Trophoblast cell (in vitro differentiated cells and primary cell): Measurements from ENCODE around the gene LIG1.
"Not testable (repeated sequence)": the region's sequence is repeated elsewhere in the genome, so short reads cannot be mapped to it uniquely, and the experiment has no call there.

Experiments
- DNase-seq, 2 donors: peaks; one replicate each; pipeline ENCODE4 v3.0.0-alpha.2; 2016
- H2AFZ ChIP-seq: 2 replicates; pipeline ENCODE4 v1.6.1; 2013; ENCODE audit warnings: low read length, moderate library complexity, mild to moderate bottlenecking; ENCODE audit not compliant: insufficient read depth, poor library complexity
- H2AK5ac ChIP-seq: 2 replicates; pipeline ENCODE4 v1.6.1; 2013; ENCODE audit warnings: mild to moderate bottlenecking, low read length
- H2BK120ac ChIP-seq: 2 replicates; pipeline ENCODE4 v1.6.1; 2013; ENCODE audit warnings: low read length, mild to moderate bottlenecking, moderate library complexity; ENCODE audit not compliant: insufficient read depth, poor library complexity
- H2BK12ac ChIP-seq: 2 replicates; pipeline ENCODE4 v1.6.1; 2013; ENCODE audit warnings: mild to moderate bottlenecking, low read length, moderate library complexity
- H2BK5ac ChIP-seq: 2 replicates; pipeline ENCODE4 v1.6.1; 2013; ENCODE audit warnings: low read length, low read depth, moderate library complexity, mild to moderate bottlenecking; ENCODE audit not compliant: poor library complexity
- H3K14ac ChIP-seq: 2 replicates; pipeline ENCODE4 v1.6.1; 2013; ENCODE audit warnings: mild to moderate bottlenecking, low read length
- H3K18ac ChIP-seq: 2 replicates; pipeline ENCODE4 v1.6.1; 2013; ENCODE audit warnings: mild to moderate bottlenecking, low read length
- H3K23ac ChIP-seq: 2 replicates; pipeline ENCODE4 v1.6.1; 2013; ENCODE audit warnings: low read length
- H3K27ac ChIP-seq: 2 replicates; pipeline ENCODE4 v1.5.1; 2013; ENCODE audit warnings: low read depth, mild to moderate bottlenecking, inconsistent platforms, low read length, moderate library complexity
- H3K27me3 ChIP-seq: 2 replicates; pipeline ENCODE4 v1.6.1; 2013; ENCODE audit warnings: inconsistent platforms, mild to moderate bottlenecking, low read length, moderate library complexity; ENCODE audit not compliant: insufficient read depth
- H3K36me3 ChIP-seq, 2 experiments: 1 replicate in 1 of 2; 2 replicates in 1 of 2; pipeline ENCODE4 v1.6.1; 2013; ENCODE audit warnings: low read length in 2 of 2, mild to moderate bottlenecking in 2 of 2, moderate library complexity in 1 of 2; ENCODE audit not compliant: insufficient read depth in 2 of 2, control insufficient read depth in 1 of 2
- H3K4ac ChIP-seq: 2 replicates; pipeline ENCODE4 v1.6.1; 2013; ENCODE audit warnings: low read depth, mild to moderate bottlenecking, low read length, moderate library complexity
- H3K4me1 ChIP-seq, 2 experiments: 1 replicate in 1 of 2; 2 replicates in 1 of 2; pipeline ENCODE4 v1.6.1; 2013; ENCODE audit warnings: low read length in 2 of 2, mild to moderate bottlenecking in 2 of 2, moderate library complexity in 1 of 2; ENCODE audit not compliant: insufficient read depth in 2 of 2, control insufficient read depth in 1 of 2
- H3K4me2 ChIP-seq: 2 replicates; pipeline ENCODE4 v1.6.1; 2013; ENCODE audit warnings: inconsistent platforms, mild to moderate bottlenecking, low read length, moderate library complexity
- H3K4me3 ChIP-seq: 2 replicates; pipeline ENCODE4 v1.5.1; 2013; ENCODE audit warnings: mild to moderate bottlenecking, low read depth, low read length, inconsistent platforms
- H3K79me1 ChIP-seq: one replicate; pipeline ENCODE4 v1.6.1; 2013; ENCODE audit warnings: low read length
- H3K79me2 ChIP-seq: 2 replicates; pipeline ENCODE4 v1.6.1; 2013; ENCODE audit warnings: low read length, mild to moderate bottlenecking; ENCODE audit not compliant: control insufficient read depth, insufficient read depth, poor library complexity
- H3K9ac ChIP-seq: 2 replicates; pipeline ENCODE4 v1.6.1; 2013; ENCODE audit warnings: mild to moderate bottlenecking, low read length
- H3K9me3 ChIP-seq: 2 replicates; pipeline ENCODE4 v1.6.1; 2013; ENCODE audit warnings: low read depth, mild to moderate bottlenecking, control low read depth, inconsistent platforms, low read length; ENCODE audit not compliant: insufficient read depth
- H4K12ac ChIP-seq: 2 replicates; pipeline ENCODE4 v1.6.1; 2013; ENCODE audit warnings: low read depth, mild to moderate bottlenecking, low read length, moderate library complexity
- H4K8ac ChIP-seq: 2 replicates; pipeline ENCODE4 v1.6.1; 2013; ENCODE audit warnings: low read depth, mild to moderate bottlenecking, low read length, moderate library complexity
- H4K91ac ChIP-seq: one replicate; pipeline ENCODE4 v1.6.1; 2013; ENCODE audit warnings: low read depth, mild to moderate bottlenecking, low read length, moderate library complexity
- WGBS: extraction: QIAGEN DNeasy Blood & Tissue Kit; methylation state at CpG from one replicate; pipeline ENCODE4 v1.1.7; 2013; ENCODE audit warnings: missing lambda C conversion rate; ENCODE audit not compliant: insufficient read length, insufficient coverage; ENCODE audit errors: extremely low coverage; 5-methylcytosine and 5-hydroxymethylcytosine counted together

Gene LIG1

DNA sequence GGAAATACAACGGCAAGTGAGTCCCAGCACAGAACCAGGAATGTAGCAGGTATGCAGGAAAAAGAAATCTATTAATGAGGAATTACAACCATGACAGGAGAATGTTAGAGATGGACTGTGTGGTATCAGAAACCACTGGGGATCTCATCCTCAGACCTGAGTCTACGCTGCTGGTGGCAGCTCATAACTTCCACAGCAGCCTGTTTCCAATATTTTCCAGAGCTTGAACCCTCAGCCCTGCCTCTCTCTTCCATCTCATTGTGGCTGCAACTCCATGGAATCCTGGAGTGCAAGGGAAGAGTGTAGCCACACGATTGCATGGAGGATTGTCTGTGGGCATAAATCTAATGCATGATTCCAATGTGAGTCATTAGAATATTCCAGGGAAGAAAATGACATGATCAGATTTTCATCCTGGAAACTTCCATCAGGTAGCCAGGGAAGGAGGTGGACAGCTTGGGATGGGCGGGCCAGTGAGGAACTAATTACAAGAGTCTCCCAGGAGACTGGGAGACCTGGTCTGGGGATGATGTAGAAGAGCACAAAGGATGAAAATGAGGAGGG, 74.5 kb downstream of the LIG1 start:
- Histone ChIP-seq H4K12ac (no peak overlapping the region), H3K18ac (no peak overlapping the region), H3K36me3 (no peaks in the 10 kb centered on the region), H3K14ac (no peak overlapping the region), H2BK5ac (no peak overlapping the region), H3K27ac (no peak overlapping the region), H3K4me3 (no peak overlapping the region), H3K79me1 (no peaks in the 10 kb centered on the region), H3K23ac (no peak overlapping the region), H2BK120ac (no peak overlapping the region), H2BK12ac (no peak overlapping the region), H4K91ac (no peak overlapping the region), H3K9me3 (no peaks in the 10 kb centered on the region), H4K8ac (no peak overlapping the region), H3K79me2 (no peaks in the 10 kb centered on the region), H2AFZ (no peak overlapping the region), H3K9ac (no peak overlapping the region), H3K4me2 (no peak overlapping the region), H2AK5ac (no peak overlapping the region), H3K4ac (no peak overlapping the region), H3K27me3 (no peaks in the 10 kb centered on the region), H3K4me1 (no peaks in the 10 kb centered on the region)
- no peak for DNase-seq
- WGBS, result no CpG with 5 or more reads among the region's 4 CpGs

GRCh38 chr19:48094855-48095203, 75.3 kb downstream of the LIG1 start:
- Histone ChIP-seq H2BK12ac (no peak overlapping the region), H2AFZ (no peak overlapping the region), H2BK120ac (no peak overlapping the region), H3K9ac (no peak overlapping the region), H3K4me2 (no peak overlapping the region), H3K36me3 (no peaks in the 10 kb centered on the region), H3K4me1 (no peaks in the 10 kb centered on the region), H3K14ac (no peak overlapping the region), H2BK5ac (no peak overlapping the region), H3K9me3 (no peaks in the 10 kb centered on the region), H3K79me2 (no peaks in the 10 kb centered on the region), H3K23ac (no peak overlapping the region), H3K4ac (no peak overlapping the region), H2AK5ac (no peak overlapping the region), H3K18ac (no peak overlapping the region), H3K79me1 (no peaks in the 10 kb centered on the region), H4K8ac (no peak overlapping the region), H4K91ac (no peak overlapping the region), H3K4me3 (no peak overlapping the region), H3K27me3 (no peaks in the 10 kb centered on the region), H3K27ac (no peak overlapping the region), H4K12ac (no peak overlapping the region)
- no peak for DNase-seq
- WGBS, result no CpG with 5 or more reads among the region's 2 CpGs

DNA sequence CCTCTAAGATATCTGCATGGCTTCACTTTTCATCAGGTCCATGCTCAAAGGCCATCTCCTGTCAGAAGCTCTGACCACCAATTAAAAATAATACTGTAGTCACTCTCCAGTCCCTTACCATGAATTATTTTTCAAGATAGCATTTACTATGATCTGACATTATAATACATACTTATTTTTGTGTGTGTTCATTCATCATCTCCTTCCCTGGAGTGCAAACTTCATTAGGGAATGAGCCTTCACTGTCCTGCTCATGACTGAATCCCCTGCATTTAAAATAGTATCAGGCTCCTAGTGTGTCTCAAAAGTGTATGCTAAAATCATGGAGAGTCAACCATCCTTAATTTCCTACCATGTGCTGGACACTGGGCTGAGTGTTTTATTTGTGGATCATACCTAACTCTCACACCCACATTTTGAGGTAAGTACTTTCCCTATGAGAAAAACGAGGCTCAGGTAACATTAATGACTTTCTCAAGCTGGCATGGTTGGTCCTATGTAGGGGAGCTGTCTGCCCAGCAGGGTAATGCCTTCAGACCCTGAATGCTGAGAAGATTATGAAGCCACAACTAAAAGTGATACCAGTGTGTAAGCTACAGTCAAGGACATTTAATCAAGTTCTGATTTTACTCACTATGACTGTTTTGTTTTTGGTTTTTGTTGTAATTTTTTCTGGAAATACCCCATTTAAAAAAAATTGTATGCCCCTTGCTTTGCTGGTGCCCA, 75.9 kb downstream of the LIG1 start:
- H3K4ac ChIP-seq, result no peak overlapping the region
- H3K9ac ChIP-seq, result no peak overlapping the region

DNA sequence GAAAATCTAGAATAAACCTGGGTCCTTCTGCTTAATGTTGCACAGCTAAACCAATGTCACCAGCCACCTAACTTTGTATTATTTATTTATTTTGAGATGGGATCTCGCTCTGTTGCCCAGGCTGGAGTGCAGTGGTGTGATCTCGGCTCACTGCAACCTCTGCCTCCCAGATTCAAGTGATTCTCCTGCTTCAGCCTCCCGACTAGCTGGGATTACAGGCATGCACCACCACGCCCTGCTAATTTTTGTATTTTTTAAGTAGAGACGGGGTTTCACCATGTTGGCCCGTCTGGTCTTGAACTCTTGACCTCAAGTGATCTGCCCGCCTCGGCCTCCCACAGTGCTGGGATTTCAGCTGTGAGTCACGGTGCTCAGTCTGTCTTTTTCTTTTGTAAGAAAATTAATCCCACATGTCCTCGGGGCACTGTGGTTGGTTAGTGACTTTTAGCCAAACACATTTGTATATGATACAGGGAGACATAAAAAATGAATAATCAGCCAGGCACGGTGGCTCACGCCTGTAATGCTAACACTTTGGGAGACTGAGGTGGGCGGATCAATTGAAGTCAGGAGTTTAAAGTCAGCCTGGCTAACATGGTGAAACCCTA, 78.9 kb downstream of the LIG1 start:
- DNase-seq, H3K27ac ChIP-seq, H2AK5ac ChIP-seq, H4K8ac ChIP-seq, H4K12ac ChIP-seq, H2AFZ ChIP-seq, H3K18ac ChIP-seq, H4K91ac ChIP-seq, H3K79me1 ChIP-seq, H3K4me2 ChIP-seq, H3K4me1 ChIP-seq, H3K4me3 ChIP-seq, H2BK120ac ChIP-seq, H3K4ac ChIP-seq, H3K23ac ChIP-seq, H3K9me3 ChIP-seq, H3K27me3 ChIP-seq, H3K14ac ChIP-seq, H2BK12ac ChIP-seq, H3K9ac ChIP-seq, H3K36me3 ChIP-seq, H3K79me2 ChIP-seq, H2BK5ac ChIP-seq: not testable (repeated sequence)
- WGBS, result no CpG with 5 or more reads among the region's 13 CpGs

More for the DNA sequence above, 75.9 kb downstream of the LIG1 start:
- Histone ChIP-seq H3K27me3 (no peaks in the 10 kb centered on the region), H2BK5ac (no peak overlapping the region), H4K8ac (no peak overlapping the region), H3K4me3 (no peak overlapping the region), H2BK12ac (no peak overlapping the region), H3K79me2 (no peaks in the 10 kb centered on the region), H3K27ac (no peak overlapping the region), H3K18ac (no peak overlapping the region), H4K12ac (no peak overlapping the region), H3K23ac (no peak overlapping the region), H4K91ac (no peak overlapping the region), H3K79me1 (no peaks in the 10 kb centered on the region), H2BK120ac (no peak overlapping the region), H2AK5ac (no peak overlapping the region), H3K9me3 (no peaks in the 10 kb centered on the region), H3K14ac (no peak overlapping the region), H3K4me1 (no peaks in the 10 kb centered on the region), H2AFZ (no peak overlapping the region), H3K36me3 (no peaks in the 10 kb centered on the region), H3K4me2 (no peak overlapping the region)
- no CpG with 5 or more reads among the region's 1 CpG for WGBS
- DNase-seq, result no peak
